Lower lobe of right lung (tissue), 2 donors: ENCODE results near the gene C8A. TPM values are rescaled to one million over a fixed set of nuclear protein-coding genes. Genes with fewer than 3 reads are reported as not detected.

Experiments used
- ATAC-seq, 2 donors: fragments of 200-7000 bp; cut with Tn5 transposase; one replicate each; pipeline ENCODE4 v1.9.1; 2020 to 2022; ENCODE audit warnings: mild to moderate bottlenecking in 2 of 2, moderate library complexity in 2 of 2
- DNase-seq: peaks from one replicate; pipeline ENCODE4 v3.0.0-alpha.2; 2020
- H3K27ac ChIP-seq: fragments of 200-600 bp; one replicate; pipeline ENCODE4 v1.8.0; 2022
- H3K27me3 ChIP-seq: fragments of 200-600 bp; one replicate; pipeline ENCODE4 v1.8.0; 2022; ENCODE audit warnings: low read depth
- H3K36me3 ChIP-seq: fragments of 200-600 bp; one replicate; pipeline ENCODE4 v1.8.0; 2022; ENCODE audit warnings: mild to moderate bottlenecking
- H3K4me1 ChIP-seq: fragments of 200-600 bp; one replicate; pipeline ENCODE4 v1.8.0; 2022
- H3K4me3 ChIP-seq: fragments of 200-600 bp; one replicate; pipeline ENCODE4 v1.8.0; 2022; ENCODE audit warnings: mild to moderate bottlenecking
- H3K9me3 ChIP-seq: fragments of 200-600 bp; one replicate; pipeline ENCODE4 v1.8.0; 2022
- CTCF ChIP-seq: fragments of 200-600 bp; IDR thresholded peaks from one replicate; pipeline ENCODE4 v1.8.0; 2022; ENCODE audit warnings: antibody characterized with exemption, mild to moderate bottlenecking
- intact Hi-C: fragments of 100-400 bp; cut with DNase I; formaldehyde crosslinking; loops from one replicate; pipeline ENCODE4 v1.11.0; 2022
- total RNA-seq: library from RNA; stranded (reverse); fragmentation: NEBNext Ultra II Directional; extraction: Animal tissue kit (Norgen Biotek cat#: 25700); gene quantifications from one replicate; pipeline ENCODE4 v1.2.1, GENCODE V29; 2021
- donor health status: DM: no; HTN: yes; CAD: no; lungs with severe emphysema.

Gene C8A
- total RNA-seq, 1 donor from 2014 or later = not detected

DNA sequence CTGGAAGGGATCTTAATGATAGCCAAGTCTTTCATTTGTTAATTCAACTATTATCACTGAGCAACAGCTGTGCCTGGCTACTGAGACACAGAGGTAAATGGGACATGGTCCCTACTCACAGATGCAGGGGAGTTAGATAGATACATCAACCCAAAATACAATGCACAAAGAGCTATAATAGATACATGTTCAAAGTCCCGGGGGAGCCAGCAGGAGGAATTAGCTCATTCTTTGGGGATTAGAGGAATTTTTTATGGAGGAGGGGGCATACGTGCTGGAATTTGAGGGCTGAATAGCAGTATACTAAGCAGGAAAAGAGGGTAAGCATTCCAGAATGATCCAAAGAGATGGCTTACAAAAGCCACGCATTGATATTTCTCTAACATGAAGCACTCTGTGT, 76.6 kb downstream of the C8A start:
- Histone ChIP-seq H3K36me3 (no peaks in the 10 kb centered on the region), H3K27me3 (no peaks in the 10 kb centered on the region), H3K4me1 (no peaks in the 10 kb centered on the region), H3K27ac (no peak overlapping the region), H3K4me3 (no peak overlapping the region), H3K9me3 (no peaks in the 10 kb centered on the region)
- no peak for TF ChIP-seq CTCF
- DNase-seq (no peak), ATAC-seq (no peak)
- intact Hi-C loops = no loop called here

- ATAC-seq (no peak), DNase-seq (no peak)
- Histone ChIP-seq H3K36me3 (no peaks in the 10 kb centered on the region), H3K27ac (no peak overlapping the region), H3K4me3 (no peak overlapping the region), H3K27me3 (no peaks in the 10 kb centered on the region), H3K4me1 (no peaks in the 10 kb centered on the region), H3K9me3 (no peaks in the 10 kb centered on the region)
- intact Hi-C loops = no loop called here
- TF ChIP-seq CTCF = no peak
These were observed 77.1 kb downstream of the C8A start for GRCh38 chr1:56931686-56932085.

DNA sequence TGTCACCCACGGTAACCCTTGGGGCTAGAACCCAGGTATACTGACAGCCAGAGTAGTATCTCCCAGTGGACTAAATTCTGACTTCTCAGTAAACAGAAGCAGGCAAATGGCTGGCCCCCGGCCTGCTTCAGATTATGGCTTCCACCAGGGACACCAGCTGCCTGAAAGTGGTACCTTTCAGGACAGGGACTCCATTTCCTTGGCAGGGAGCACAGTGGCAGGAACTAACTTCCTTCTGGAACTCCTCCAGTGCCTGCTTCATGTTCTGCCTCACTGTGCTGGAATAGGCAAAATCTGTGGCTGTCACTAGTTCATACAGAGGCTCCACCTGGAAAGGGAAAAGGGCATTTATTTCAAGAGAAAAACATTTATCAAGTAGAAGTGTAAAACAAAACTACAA, 78.6 kb downstream of the C8A start:
- H3K4me1 ChIP-seq = no peaks in the 10 kb centered on the region
- H3K4me3 ChIP-seq = no peak overlapping the region
- intact Hi-C loops = no loop called here
- no peak overlapping the region for H3K27ac ChIP-seq
- no peak for TF ChIP-seq CTCF
- no peaks in the 10 kb centered on the region for H3K27me3 ChIP-seq
- ATAC-seq = no peak
- no peaks in the 10 kb centered on the region for H3K36me3 ChIP-seq
- H3K9me3 ChIP-seq = no peaks in the 10 kb centered on the region
- no peak for DNase-seq

DNA sequence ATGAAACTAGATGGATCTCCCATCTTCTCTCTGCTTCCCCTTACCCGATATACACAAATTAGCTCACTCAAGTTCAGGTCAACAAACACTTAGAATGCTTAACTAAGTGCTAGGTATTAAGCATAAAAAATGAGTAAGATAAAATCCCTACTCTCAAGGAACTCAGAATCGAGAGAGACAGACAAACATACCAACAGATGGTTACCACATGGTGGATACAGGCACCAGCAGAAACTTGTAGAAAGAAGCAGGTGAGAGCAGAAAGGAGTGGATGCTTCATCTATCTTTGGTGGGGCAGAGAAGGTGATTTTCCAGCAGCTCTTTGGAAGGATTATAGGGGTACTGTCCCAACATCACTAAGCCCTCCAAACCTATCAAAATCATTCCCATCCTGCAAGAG, 79.0 kb downstream of the C8A start:
- no peaks in the 10 kb centered on the region for H3K9me3 ChIP-seq
- ATAC-seq (no peak), DNase-seq (no peak)
- no peak overlapping the region for H3K4me3 ChIP-seq
- no peaks in the 10 kb centered on the region for H3K4me1 ChIP-seq
- H3K36me3 ChIP-seq = no peaks in the 10 kb centered on the region
- H3K27ac ChIP-seq = no peak overlapping the region
- no peak for TF ChIP-seq CTCF
- intact Hi-C loops = no loop called here
- no peaks in the 10 kb centered on the region for H3K27me3 ChIP-seq

DNA sequence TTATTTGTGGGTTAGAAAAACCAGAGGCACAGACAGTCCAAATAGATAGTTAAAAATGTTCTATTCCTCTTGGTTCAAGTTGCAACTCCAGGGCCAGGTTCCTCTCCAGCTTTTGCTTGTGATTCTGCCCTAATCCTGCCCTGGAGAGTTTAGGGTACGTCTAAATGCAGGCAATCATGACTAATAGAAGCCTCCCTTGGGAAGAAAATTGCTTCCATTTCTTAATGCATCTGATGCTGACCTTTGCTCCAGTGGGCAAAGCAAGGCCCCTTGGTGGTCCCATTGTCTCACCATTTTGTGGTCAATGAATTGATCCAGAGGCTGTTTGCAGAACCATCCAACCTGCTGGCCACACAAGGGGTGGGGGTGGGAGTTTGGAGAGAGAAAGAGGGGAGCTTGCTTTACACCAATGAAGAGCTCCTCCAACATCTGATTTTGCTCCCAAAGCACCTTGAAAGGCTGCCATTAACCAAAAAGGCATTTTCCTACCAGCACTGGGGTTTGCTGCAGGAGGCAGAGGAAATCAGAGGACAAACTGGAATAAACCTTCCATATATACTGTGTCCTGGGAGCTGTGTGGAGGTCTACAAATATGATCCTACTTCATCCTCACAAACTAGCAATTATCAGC, 79.9 kb downstream of the C8A start:
- intact Hi-C loops = no loop called here
- H3K27me3 ChIP-seq = no peaks in the 10 kb centered on the region
- ATAC-seq (no peak), DNase-seq (no peak)
- no peaks in the 10 kb centered on the region for H3K36me3 ChIP-seq
- no peak for TF ChIP-seq CTCF
- no peak overlapping the region for H3K4me3 ChIP-seq
- no peaks in the 10 kb centered on the region for H3K9me3 ChIP-seq
- H3K27ac ChIP-seq = no peak overlapping the region
- H3K4me1 ChIP-seq = no peaks in the 10 kb centered on the region

DNA sequence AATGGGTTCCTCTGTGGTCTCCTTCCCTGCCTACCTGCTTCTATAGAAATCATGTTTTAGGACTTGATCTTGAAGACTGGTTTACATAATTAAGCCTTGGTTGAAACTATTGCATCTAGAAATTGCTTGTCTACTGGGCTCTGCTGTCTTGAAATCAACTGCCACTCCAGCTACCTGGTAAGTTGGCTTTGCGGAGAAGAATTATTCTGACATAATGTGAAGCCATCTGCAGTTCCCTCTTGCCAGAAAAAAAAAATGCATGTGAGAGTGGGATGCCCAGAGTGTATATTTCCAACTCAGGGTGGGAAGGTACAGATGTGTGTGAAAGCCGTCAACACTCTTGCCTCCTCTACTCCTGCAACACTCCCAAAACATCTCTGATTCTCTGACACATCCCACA, 84.0 kb downstream of the C8A start:
- Histone ChIP-seq H3K27me3 (no peaks in the 10 kb centered on the region), H3K4me3 (no peak overlapping the region), H3K27ac (no peak overlapping the region), H3K4me1 (no peaks in the 10 kb centered on the region), H3K9me3 (no peaks in the 10 kb centered on the region), H3K36me3 (no peaks in the 10 kb centered on the region)
- ATAC-seq = no peak
- no peak for DNase-seq
- no peak for TF ChIP-seq CTCF
- intact Hi-C loops = no loop called here
